K562 (cell line): ENCODE measurements around the gene ZFR2.

ENCODE experiments used
- CTCF ChIP-seq, 3 experiments: IDR thresholded peaks in 2 of 3; conservative IDR thresholded peaks in 1 of 3; 2 replicates each; pipeline ENCODE4 v1.5.1; 2011 to 2012; ENCODE audit warnings: low read length in 3 of 3, mild to moderate bottlenecking in 3 of 3, control low read depth in 2 of 3, improper control_type of control experiment in 1 of 3, inconsistent platforms in 1 of 3, low read depth in 1 of 3, mixed read lengths in 1 of 3, moderate library complexity in 1 of 3; ENCODE audit not compliant: insufficient read depth in 2 of 3
- E2F1 ChIP-seq: sonication (generic); formaldehyde crosslinking; IDR thresholded peaks from 2 replicates; pipeline ENCODE4 v1.8.1; 2023; ENCODE audit warnings: mild to moderate bottlenecking, missing genetic modification reagents, moderate library complexity
- ERF ChIP-seq: fragments of 450-650 bp; formaldehyde crosslinking; IDR thresholded peaks from 2 replicates; pipeline ENCODE4 v1.4.0; 2020; ENCODE audit warnings: mild to moderate bottlenecking, mixed read lengths
- MYC ChIP-seq, 2 experiments: fragments of 250-450 bp in 1 of 2; sonication (Bioruptor Pico) in 1 of 2; IDR thresholded peaks; 2 replicates each; pipeline versions ENCODE4 v1.5.1 to v1.6.1; 2012 to 2021; ENCODE audit warnings: low read depth in 2 of 2, borderline replicate concordance in 1 of 2, improper control_type of control experiment in 1 of 2, low read length in 1 of 2, mild to moderate bottlenecking in 1 of 2, moderate library complexity in 1 of 2
- SMARCE1 ChIP-seq: fragments of 450-650 bp; IDR thresholded peaks from 2 replicates; pipeline ENCODE4 v1.7.1; 2016; ENCODE audit warnings: mild to moderate bottlenecking
- SP1 ChIP-seq: sonication (generic); formaldehyde crosslinking; IDR thresholded peaks from 2 replicates; pipeline ENCODE4 v1.8.1; 2022; ENCODE audit warnings: mild to moderate bottlenecking, missing genetic modification reagents
- USF2 ChIP-seq: sonication (generic); formaldehyde crosslinking; IDR thresholded peaks from 2 replicates; pipeline ENCODE4 v1.5.0; 2020; ENCODE audit warnings: missing genetic modification reagents
- ZNF274 ChIP-seq: IDR thresholded peaks from 2 replicates; pipeline ENCODE4 v1.6.1; 2011; ENCODE audit warnings: low read depth, mild to moderate bottlenecking, low read length, moderate library complexity, borderline replicate concordance

- TF ChIP-seq CTCF (IDR thresholded peaks at IDR 0.05 in 2 of 3, conservative IDR thresholded peaks at IDR 0.05 in 1 of 3; ENCODE audit: insufficient read depth in 2 of 3, low read depth in 1 of 3, low read length in 3 of 3) (no peak), SMARCE1 (no peak), USF2 (CRISPR knock-in tag) (no peak), SP1 (CRISPR knock-in tag) (no peak), ZNF274 (no peak), ERF (CRISPR knock-in tag) (no peak), E2F1 (CRISPR knock-in tag) (no peak), MYC (IDR thresholded peaks at IDR 0.05; ENCODE audit: low read depth, low read length) (no peak), MYC (CRISPR knock-in tag; IDR thresholded peaks at IDR 0.05; ENCODE audit: borderline replicate concordance, low read depth) (no peak)
Observed at GRCh38 chr19:3810708-3811355, 58.0 kb downstream of the ZFR2 start.
